Measurements from ENCODE around the gene HYAL3. TPM values are rescaled to one million over a fixed set of nuclear protein-coding genes. Genes with fewer than 3 reads are reported as not detected.
"Not testable (repeated sequence)": the region's sequence is repeated elsewhere in the genome, so short reads cannot be mapped to it uniquely, and the experiment has no call there.

Gene HYAL3
- total RNA-seq, 1 experiment from 2014 or later, result 2.9 TPM

GRCh38 chr3:50314816-50315215 lies 15.6 kb upstream of the HYAL3 start (continued):
- no peak for TF ChIP-seq PRDM15 (CRISPR knock-in tag; IDR thresholded peaks at IDR 0.05)
- TF ChIP-seq ZNF671 (CRISPR knock-in tag; IDR thresholded peaks at IDR 0.05), result no peak
- TF ChIP-seq PREB (CRISPR knock-in tag; IDR thresholded peaks at IDR 0.05; ENCODE audit: borderline replicate concordance), result no peak
- TF ChIP-seq ZNF219 (CRISPR knock-in tag; IDR thresholded peaks at IDR 0.05; ENCODE audit: borderline replicate concordance), result no peak
- no peak for TF ChIP-seq TEAD1 (CRISPR knock-in tag; IDR thresholded peaks at IDR 0.05)
- no peak for TF ChIP-seq ZBTB21 (CRISPR knock-in tag; IDR thresholded peaks at IDR 0.05; ENCODE audit: borderline replicate concordance)
- TF ChIP-seq ELF4 (CRISPR knock-in tag; IDR thresholded peaks at IDR 0.05; ENCODE audit: low read depth), result no peak
- TF ChIP-seq NFE2L1 (CRISPR knock-in tag; IDR thresholded peaks at IDR 0.05), result no peak
- no peak for TF ChIP-seq JUN (CRISPR knock-in tag; IDR thresholded peaks at IDR 0.05)

- Mint-ChIP-seq H3K27ac (peak overlapping the region; percentile 45; the same call in 1 of the 2 replicates), H3K4me1 (peaks cover 5% of the 10 kb centered on the region; the same call in 1 of the 2 replicates), H3K4me3 (no peak overlapping the region), H3K9me3 (peaks cover 13% of the 10 kb centered on the region), H3K36me3 (peaks cover 47% of the 10 kb centered on the region), H3K27me3 (ENCODE audit: low read depth) (peaks cover 6% of the 10 kb centered on the region; the same call in 1 of the 2 replicates)
- ATAC-seq, result no peak
- POLR2A ChIA-PET, result interaction anchor here (0.6 kb wide), 1 partner anchor 22 kb away, joined by 3 read pairs; the partner anchor contains the start of gene IFRD2
- DNase-seq (ENCODE audit: low spot score), result no peak
- TF ChIP-seq GTF2I (CRISPR knock-in tag; conservative IDR thresholded peaks at IDR 0.05) (no peak), SP1 (CRISPR knock-in tag; conservative IDR thresholded peaks at IDR 0.05) (no peak), PRRX2 (CRISPR knock-in tag; IDR thresholded peaks at IDR 0.05) (no peak), ELF4 (CRISPR knock-in tag; IDR thresholded peaks at IDR 0.05; ENCODE audit: low read depth) (no peak), STAT6 (CRISPR knock-in tag; conservative IDR thresholded peaks at IDR 0.05; ENCODE audit: low read depth) (no peak), HMGXB4 (CRISPR knock-in tag; IDR thresholded peaks at IDR 0.05) (no peak), ZNF219 (CRISPR knock-in tag; IDR thresholded peaks at IDR 0.05; ENCODE audit: borderline replicate concordance) (no peak), MYBL2 (CRISPR knock-in tag; IDR thresholded peaks at IDR 0.05) (no peak), TCF7 (CRISPR knock-in tag; IDR thresholded peaks at IDR 0.05; ENCODE audit: low read depth) (no peak)
- TF ChIP-seq, protein P1, sequence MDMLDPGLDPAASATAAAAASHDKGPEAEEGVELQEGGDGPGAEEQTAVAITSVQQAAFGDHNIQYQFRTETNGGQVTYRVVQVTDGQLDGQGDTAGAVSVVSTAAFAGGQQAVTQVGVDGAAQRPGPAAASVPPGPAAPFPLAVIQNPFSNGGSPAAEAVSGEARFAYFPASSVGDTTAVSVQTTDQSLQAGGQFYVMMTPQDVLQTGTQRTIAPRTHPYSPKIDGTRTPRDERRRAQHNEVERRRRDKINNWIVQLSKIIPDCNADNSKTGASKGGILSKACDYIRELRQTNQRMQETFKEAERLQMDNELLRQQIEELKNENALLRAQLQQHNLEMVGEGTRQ (CRISPR knock-in tag; IDR thresholded peaks at IDR 0.05), result no peak
- TF ChIP-seq, protein P2, sequence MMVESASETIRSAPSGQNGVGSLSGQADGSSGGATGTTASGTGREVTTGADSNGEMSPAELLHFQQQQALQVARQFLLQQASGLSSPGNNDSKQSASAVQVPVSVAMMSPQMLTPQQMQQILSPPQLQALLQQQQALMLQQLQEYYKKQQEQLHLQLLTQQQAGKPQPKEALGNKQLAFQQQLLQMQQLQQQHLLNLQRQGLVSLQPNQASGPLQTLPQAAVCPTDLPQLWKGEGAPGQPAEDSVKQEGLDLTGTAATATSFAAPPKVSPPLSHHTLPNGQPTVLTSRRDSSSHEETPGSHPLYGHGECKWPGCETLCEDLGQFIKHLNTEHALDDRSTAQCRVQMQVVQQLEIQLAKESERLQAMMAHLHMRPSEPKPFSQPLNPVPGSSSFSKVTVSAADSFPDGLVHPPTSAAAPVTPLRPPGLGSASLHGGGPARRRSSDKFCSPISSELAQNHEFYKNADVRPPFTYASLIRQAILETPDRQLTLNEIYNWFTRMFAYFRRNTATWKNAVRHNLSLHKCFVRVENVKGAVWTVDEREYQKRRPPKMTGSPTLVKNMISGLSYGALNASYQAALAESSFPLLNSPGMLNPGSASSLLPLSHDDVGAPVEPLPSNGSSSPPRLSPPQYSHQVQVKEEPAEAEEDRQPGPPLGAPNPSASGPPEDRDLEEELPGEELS (CRISPR knock-in tag; IDR thresholded peaks at IDR 0.05), result no peak
- CTCF ChIA-PET, result no interaction called here
Measured at GRCh38 chr3:50314342-50314741, 15.1 kb upstream of the HYAL3 start.

DNA sequence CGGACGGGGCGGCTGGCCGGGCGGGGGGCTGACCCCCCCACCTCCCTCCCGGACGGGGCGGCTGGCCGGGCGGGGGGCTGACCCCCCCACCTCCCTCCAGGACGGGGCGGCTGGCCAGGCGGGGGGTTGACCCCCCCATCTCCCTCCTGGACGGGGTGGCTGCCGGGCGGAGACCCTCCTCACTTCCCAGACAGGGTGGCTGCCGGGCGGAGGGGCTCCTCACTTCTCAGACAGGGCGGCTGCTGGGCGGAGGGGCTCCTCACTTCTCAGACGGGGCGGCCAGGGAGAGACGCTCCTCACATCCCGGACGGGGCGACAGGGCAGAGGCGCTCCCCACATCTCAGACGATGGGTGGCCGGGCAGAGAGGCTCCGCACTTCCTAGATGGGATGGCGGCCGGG lies 12.8 kb upstream of the HYAL3 start:
- H3K27ac Mint-ChIP-seq; H3K4me3 Mint-ChIP-seq; POLR2A ChIA-PET; H3K4me1 Mint-ChIP-seq; DNase-seq (ENCODE audit: low spot score); ATAC-seq; CTCF ChIA-PET: not testable (repeated sequence)
- Mint-ChIP-seq H3K27me3 (ENCODE audit: low read depth) (peaks cover 16% of the 10 kb centered on the region; the same call in 1 of the 2 replicates), H3K9me3 (peaks cover 13% of the 10 kb centered on the region), H3K36me3 (peaks cover 42% of the 10 kb centered on the region)
